ENCODE measurements around the gene SHISAL1. TPM values are rescaled to one million over a fixed set of nuclear protein-coding genes. Genes with fewer than 3 reads are reported as not detected.
A peak's percentile ranks its signal among the peaks of the same experiment; 100 is the strongest.

SHISAL1 gene
- total and polyA plus RNA-seq, 2 experiments from 2014 or later: 0.58 to 2.2 TPM

GRCh38 chr22:44224166-44224565, 88.6 kb downstream of the SHISAL1 start:
- Histone ChIP-seq H2AFZ (no peak overlapping the region), H4K20me1 (ENCODE audit: insufficient read depth) (no peaks in the 10 kb centered on the region), H3K9ac (no peak overlapping the region), H3K4me2 (ENCODE audit: unreplicated experiment) (no peak overlapping the region), H3K27me3 (replicated peaks; ENCODE audit: insufficient read depth) (peaks cover 26% of the 10 kb centered on the region), H3K9me2 (ENCODE audit: insufficient read depth) (no peaks in the 10 kb centered on the region), H3K79me2 (ENCODE audit: insufficient read depth) (no peaks in the 10 kb centered on the region), H3K4me3 (no peak overlapping the region), H3K9me3 (ENCODE audit: low read depth) (no peaks in the 10 kb centered on the region), H3K4me1 (ENCODE audit: insufficient read depth) (no peaks in the 10 kb centered on the region), H3F3A (ENCODE audit: insufficient read depth) (no peaks in the 10 kb centered on the region), H3K27ac (no peak overlapping the region), H3K36me3 (ENCODE audit: low read depth) (no peaks in the 10 kb centered on the region)
- DNase-seq: peak; percentile 35
- TF ChIP-seq EZH2 (IDR thresholded peaks at IDR 0.05; ENCODE audit: insufficient read depth, poor library complexity, severe bottlenecking) (no peak), EZH2phosphoT487 (IDR thresholded peaks at IDR 0.05; ENCODE audit: insufficient read depth, low read depth) (no peak)
- WGBS, 2 experiments (ENCODE audit: low coverage in 1 of 2, low lambda C conversion rate in 2 of 2, missing lambda C conversion rate in 2 of 2): 20 to 25% methylated on average over 12 of the region's 12 CpGs
- in situ Hi-C loops (cut with MboI): no loop called here

- in situ Hi-C loops (cut with MboI): no loop called here
- no peak overlapping the region for H3K4me2 ChIP-seq (ENCODE audit: unreplicated experiment)
- no peak overlapping the region for H3K9ac ChIP-seq
- no peaks in the 10 kb centered on the region for H3K36me3 ChIP-seq (ENCODE audit: low read depth)
- WGBS, 2 experiments (ENCODE audit: low coverage in 1 of 2, low lambda C conversion rate in 2 of 2, missing lambda C conversion rate in 2 of 2): 61 to 71% methylated on average over 11 of the region's 11 CpGs
- no peaks in the 10 kb centered on the region for H3K4me1 ChIP-seq (ENCODE audit: insufficient read depth)
- H3K27me3 ChIP-seq (replicated peaks; ENCODE audit: insufficient read depth): peaks cover 26% of the 10 kb centered on the region
- no peaks in the 10 kb centered on the region for H3K9me3 ChIP-seq (ENCODE audit: low read depth)
- H3K79me2 ChIP-seq (ENCODE audit: insufficient read depth): no peaks in the 10 kb centered on the region
- H2AFZ ChIP-seq: no peak overlapping the region
- no peaks in the 10 kb centered on the region for H3F3A ChIP-seq (ENCODE audit: insufficient read depth)
- no peak overlapping the region for H3K4me3 ChIP-seq
- DNase-seq: no peak
- no peaks in the 10 kb centered on the region for H4K20me1 ChIP-seq (ENCODE audit: insufficient read depth)
- H3K27ac ChIP-seq: no peak overlapping the region
- TF ChIP-seq EZH2 (IDR thresholded peaks at IDR 0.05; ENCODE audit: insufficient read depth, poor library complexity, severe bottlenecking): no peak
- no peak for TF ChIP-seq EZH2phosphoT487 (IDR thresholded peaks at IDR 0.05; ENCODE audit: insufficient read depth, low read depth)
- H3K9me2 ChIP-seq (ENCODE audit: insufficient read depth): no peaks in the 10 kb centered on the region
Measured at GRCh38 chr22:44221710-44222475, 90.9 kb downstream of the SHISAL1 start.

- no peaks in the 10 kb centered on the region for H3K9me2 ChIP-seq (ENCODE audit: insufficient read depth)
Measured at GRCh38 chr22:44220727-44221680, 91.7 kb downstream of the SHISAL1 start.

GRCh38 chr22:44219101-44219870, 93.5 kb downstream of the SHISAL1 start:
- no peak for DNase-seq
- Histone ChIP-seq H3K9ac (no peak overlapping the region), H3K79me2 (ENCODE audit: insufficient read depth) (no peaks in the 10 kb centered on the region), H2AFZ (no peak overlapping the region), H3K4me3 (no peak overlapping the region), H3K27ac (no peak overlapping the region), H3F3A (ENCODE audit: insufficient read depth) (no peaks in the 10 kb centered on the region), H3K36me3 (ENCODE audit: low read depth) (no peaks in the 10 kb centered on the region), H3K9me2 (ENCODE audit: insufficient read depth) (no peaks in the 10 kb centered on the region), H4K20me1 (ENCODE audit: insufficient read depth) (no peaks in the 10 kb centered on the region), H3K27me3 (replicated peaks; ENCODE audit: insufficient read depth) (peaks cover 15% of the 10 kb centered on the region; the same call in 1 of the 2 replicates), H3K9me3 (ENCODE audit: low read depth) (no peaks in the 10 kb centered on the region), H3K4me1 (ENCODE audit: insufficient read depth) (no peaks in the 10 kb centered on the region), H3K4me2 (ENCODE audit: unreplicated experiment) (no peak overlapping the region)
- 69 to 71% methylated on average over 21 of the region's 21 CpGs for WGBS, 2 experiments (ENCODE audit: low coverage in 1 of 2, low lambda C conversion rate in 2 of 2, missing lambda C conversion rate in 2 of 2)
- in situ Hi-C loops (cut with MboI): no loop called here
- TF ChIP-seq EZH2phosphoT487 (IDR thresholded peaks at IDR 0.05; ENCODE audit: insufficient read depth, low read depth): no peak
- no peak for TF ChIP-seq EZH2 (IDR thresholded peaks at IDR 0.05; ENCODE audit: insufficient read depth, poor library complexity, severe bottlenecking)

More at GRCh38 chr22:44220727-44221680, 91.7 kb downstream of the SHISAL1 start:
- Histone ChIP-seq H3K9me3 (ENCODE audit: low read depth) (no peaks in the 10 kb centered on the region), H2AFZ (no peak overlapping the region), H3F3A (ENCODE audit: insufficient read depth) (no peaks in the 10 kb centered on the region), H3K36me3 (ENCODE audit: low read depth) (no peaks in the 10 kb centered on the region), H3K9ac (no peak overlapping the region), H3K79me2 (ENCODE audit: insufficient read depth) (no peaks in the 10 kb centered on the region), H4K20me1 (ENCODE audit: insufficient read depth) (no peaks in the 10 kb centered on the region), H3K27me3 (replicated peaks; ENCODE audit: insufficient read depth) (peaks cover 25% of the 10 kb centered on the region), H3K4me1 (ENCODE audit: insufficient read depth) (no peaks in the 10 kb centered on the region), H3K4me3 (no peak overlapping the region), H3K27ac (no peak overlapping the region), H3K4me2 (ENCODE audit: unreplicated experiment) (no peak overlapping the region)
- TF ChIP-seq EZH2 (IDR thresholded peaks at IDR 0.05; ENCODE audit: insufficient read depth, poor library complexity, severe bottlenecking) (no peak), EZH2phosphoT487 (IDR thresholded peaks at IDR 0.05; ENCODE audit: insufficient read depth, low read depth) (no peak)
- 67 to 75% methylated on average over 23 of the region's 23 CpGs for WGBS, 2 experiments (ENCODE audit: low coverage in 1 of 2, low lambda C conversion rate in 2 of 2, missing lambda C conversion rate in 2 of 2)
- no peak for DNase-seq
- in situ Hi-C loops (cut with MboI): no loop called here
